Neural cell (in vitro differentiated cells): ENCODE results near the gene CACNA2D1.

Experiments used
- CTCF ChIP-seq: fragments of 450-650 bp; IDR thresholded peaks from 2 replicates; pipeline ENCODE4 v1.5.1; 2014; ENCODE audit warnings: antibody characterized with exemption, mild to moderate bottlenecking, moderate library complexity; ENCODE audit not compliant: poor library complexity, severe bottlenecking
- EP300 ChIP-seq: fragments of 450-650 bp; conservative IDR thresholded peaks from 2 replicates; pipeline ENCODE4 v1.6.1; 2014; ENCODE audit warnings: antibody characterized with exemption, mild to moderate bottlenecking, moderate library complexity; ENCODE audit not compliant: poor library complexity, severe bottlenecking
- EZH2 ChIP-seq: fragments of 200-600, 300-800 bp; shearing (Covaris generic), sonication (generic); IDR thresholded peaks from 2 replicates; pipeline ENCODE4 v1.6.1; 2014; ENCODE audit warnings: antibody characterized with exemption, low read length, borderline replicate concordance, mild to moderate bottlenecking; ENCODE audit not compliant: insufficient read depth, poor library complexity, severe bottlenecking
- MXI1 ChIP-seq: fragments of 450-650 bp; conservative IDR thresholded peaks from 2 replicates; pipeline ENCODE4 v1.6.1; 2014; ENCODE audit warnings: antibody characterized with exemption, mild to moderate bottlenecking; ENCODE audit not compliant: poor library complexity, severe bottlenecking
- POLR2AphosphoS5 ChIP-seq: IDR thresholded peaks from 2 replicates; pipeline ENCODE4 v1.6.1; 2012
- REST ChIP-seq: IDR thresholded peaks from 2 replicates; pipeline ENCODE4 v1.6.1; 2012; ENCODE audit warnings: borderline replicate concordance
- TAF1 ChIP-seq: IDR thresholded peaks from 2 replicates; pipeline ENCODE4 v1.6.1; 2012; ENCODE audit warnings: low read depth

GRCh38 chr7:82224529-82224928, 219.0 kb downstream of the CACNA2D1 start:
- TF ChIP-seq CTCF (no peak), POLR2AphosphoS5 (no peak), EP300 (no peak), REST (no peak), EZH2 (no peak), MXI1 (no peak), TAF1 (no peak)
